OCI-LY3 (cell line): ENCODE data around the gene DOK5.

Experiments used
- EZH2phosphoT487 ChIP-seq: fragments of 200-600 bp; shearing (Covaris generic); IDR thresholded peaks from 2 replicates; pipeline ENCODE4 v1.6.1; 2018; ENCODE audit warnings: antibody characterized with exemption, mixed run types, low read depth
- TF ChIP-seq, protein P1 (sequence below): fragments of 200-600, 300-600 bp; sonication (generic); IDR thresholded peaks from 2 replicates; pipeline ENCODE4 v1.5.1; 2014; ENCODE audit warnings: antibody characterized with exemption, low read length, low read depth

DNA sequence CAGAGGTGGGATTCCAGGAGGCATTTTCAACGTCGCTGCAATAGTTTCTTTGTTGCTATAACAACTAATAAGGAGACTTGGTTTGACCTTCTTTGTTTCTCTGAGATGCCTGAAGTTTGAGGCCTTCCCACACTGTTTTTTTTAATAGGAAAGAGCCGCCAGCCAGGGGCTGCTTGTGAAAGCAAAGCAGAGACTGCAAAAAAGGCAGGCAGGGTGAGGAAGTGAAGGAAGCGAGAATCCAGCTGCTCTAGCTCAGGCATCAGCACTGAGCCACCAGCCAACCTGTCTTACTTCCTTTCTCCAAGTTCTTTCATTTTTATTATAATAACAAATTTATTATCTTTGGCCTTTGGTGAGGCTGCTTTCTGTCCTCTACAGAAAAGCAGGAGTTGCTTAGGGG, 179.1 kb downstream of the DOK5 start:
- TF ChIP-seq, protein P1, sequence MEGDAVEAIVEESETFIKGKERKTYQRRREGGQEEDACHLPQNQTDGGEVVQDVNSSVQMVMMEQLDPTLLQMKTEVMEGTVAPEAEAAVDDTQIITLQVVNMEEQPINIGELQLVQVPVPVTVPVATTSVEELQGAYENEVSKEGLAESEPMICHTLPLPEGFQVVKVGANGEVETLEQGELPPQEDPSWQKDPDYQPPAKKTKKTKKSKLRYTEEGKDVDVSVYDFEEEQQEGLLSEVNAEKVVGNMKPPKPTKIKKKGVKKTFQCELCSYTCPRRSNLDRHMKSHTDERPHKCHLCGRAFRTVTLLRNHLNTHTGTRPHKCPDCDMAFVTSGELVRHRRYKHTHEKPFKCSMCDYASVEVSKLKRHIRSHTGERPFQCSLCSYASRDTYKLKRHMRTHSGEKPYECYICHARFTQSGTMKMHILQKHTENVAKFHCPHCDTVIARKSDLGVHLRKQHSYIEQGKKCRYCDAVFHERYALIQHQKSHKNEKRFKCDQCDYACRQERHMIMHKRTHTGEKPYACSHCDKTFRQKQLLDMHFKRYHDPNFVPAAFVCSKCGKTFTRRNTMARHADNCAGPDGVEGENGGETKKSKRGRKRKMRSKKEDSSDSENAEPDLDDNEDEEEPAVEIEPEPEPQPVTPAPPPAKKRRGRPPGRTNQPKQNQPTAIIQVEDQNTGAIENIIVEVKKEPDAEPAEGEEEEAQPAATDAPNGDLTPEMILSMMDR, result no peak
- no peak for TF ChIP-seq EZH2phosphoT487
